ENCODE data around the gene HTR3B. TPM values are rescaled to one million over a fixed set of nuclear protein-coding genes. Genes with fewer than 3 reads are reported as not detected.

HTR3B gene
- total RNA-seq, 2 donors from 2014 or later, result not detected

GRCh38 chr11:113971506-113972195 lies 67.1 kb downstream of the HTR3B start:
- Histone ChIP-seq H3K4me1 (peaks cover 0 to 10% of the 10 kb centered on the region in 2 donors), H3K9me3 (no peaks in the 10 kb centered on the region), H3K4me3 (no peak overlapping the region), H3K27me3 (no peaks in the 10 kb centered on the region), H3K27ac (no peak overlapping the region), H3K36me3 (no peaks in the 10 kb centered on the region)
- TF ChIP-seq, protein P1, sequence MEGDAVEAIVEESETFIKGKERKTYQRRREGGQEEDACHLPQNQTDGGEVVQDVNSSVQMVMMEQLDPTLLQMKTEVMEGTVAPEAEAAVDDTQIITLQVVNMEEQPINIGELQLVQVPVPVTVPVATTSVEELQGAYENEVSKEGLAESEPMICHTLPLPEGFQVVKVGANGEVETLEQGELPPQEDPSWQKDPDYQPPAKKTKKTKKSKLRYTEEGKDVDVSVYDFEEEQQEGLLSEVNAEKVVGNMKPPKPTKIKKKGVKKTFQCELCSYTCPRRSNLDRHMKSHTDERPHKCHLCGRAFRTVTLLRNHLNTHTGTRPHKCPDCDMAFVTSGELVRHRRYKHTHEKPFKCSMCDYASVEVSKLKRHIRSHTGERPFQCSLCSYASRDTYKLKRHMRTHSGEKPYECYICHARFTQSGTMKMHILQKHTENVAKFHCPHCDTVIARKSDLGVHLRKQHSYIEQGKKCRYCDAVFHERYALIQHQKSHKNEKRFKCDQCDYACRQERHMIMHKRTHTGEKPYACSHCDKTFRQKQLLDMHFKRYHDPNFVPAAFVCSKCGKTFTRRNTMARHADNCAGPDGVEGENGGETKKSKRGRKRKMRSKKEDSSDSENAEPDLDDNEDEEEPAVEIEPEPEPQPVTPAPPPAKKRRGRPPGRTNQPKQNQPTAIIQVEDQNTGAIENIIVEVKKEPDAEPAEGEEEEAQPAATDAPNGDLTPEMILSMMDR (IDR thresholded peaks at IDR 0.05), result no peak
- no peak for DNase-seq (ENCODE audit: low spot score)

GRCh38 chr11:113974741-113975470 lies 70.3 kb downstream of the HTR3B start, which contains the start of gene HTR3A:
Gene HTR3A (plus strand): TSS chr11:113975108. CDS start chr11:113975326, 218 bp downstream.
- no peaks in the 10 kb centered on the region for H3K27me3 ChIP-seq
- no peak within 1 kb of the TSS for H3K27ac ChIP-seq
- H3K9me3 ChIP-seq, result no peaks in the 10 kb centered on the region
- peak; percentile 74 for DNase-seq (ENCODE audit: low spot score)
- H3K36me3 ChIP-seq, result no peaks in the 10 kb centered on the region
- no peak within 1 kb of the TSS for H3K4me3 ChIP-seq
- TF ChIP-seq, protein P1 (IDR thresholded peaks at IDR 0.05), result no peak
- peaks cover 0 to 10% of the 10 kb centered on the region in 2 donors for H3K4me1 ChIP-seq

GRCh38 chr11:113977071-113977490 lies 72.5 kb downstream of the HTR3B start:
- TF ChIP-seq, protein P1 (IDR thresholded peaks at IDR 0.05), result no peak
- no peaks in the 10 kb centered on the region for H3K27me3 ChIP-seq

GRCh38 chr11:113977701-113978100 lies 73.1 kb downstream of the HTR3B start:
- no peak for DNase-seq (ENCODE audit: low spot score)
- no peaks in the 10 kb centered on the region for H3K27me3 ChIP-seq

More at GRCh38 chr11:113977071-113977490, 72.5 kb downstream of the HTR3B start:
- no peak for DNase-seq (ENCODE audit: low spot score)
- Histone ChIP-seq H3K36me3 (no peaks in the 10 kb centered on the region), H3K9me3 (no peaks in the 10 kb centered on the region), H3K27ac (no peak overlapping the region), H3K4me1 (peaks cover 0 to 10% of the 10 kb centered on the region in 2 donors), H3K4me3 (no peak overlapping the region)

GRCh38 chr11:113979431-113979830 lies 74.8 kb downstream of the HTR3B start:
- TF ChIP-seq, protein P1 (IDR thresholded peaks at IDR 0.05), result no peak
- Histone ChIP-seq H3K4me3 (no peak overlapping the region), H3K9me3 (no peaks in the 10 kb centered on the region), H3K27ac (no peak overlapping the region), H3K27me3 (no peaks in the 10 kb centered on the region), H3K36me3 (no peaks in the 10 kb centered on the region), H3K4me1 (peaks cover 0 to 10% of the 10 kb centered on the region in 2 donors)
- no peak for DNase-seq (ENCODE audit: low spot score)

More at GRCh38 chr11:113977701-113978100, 73.1 kb downstream of the HTR3B start:
- no peak overlapping the region for H3K4me3 ChIP-seq
- peaks cover 0 to 10% of the 10 kb centered on the region in 2 donors for H3K4me1 ChIP-seq
- H3K9me3 ChIP-seq, result no peaks in the 10 kb centered on the region
- no peaks in the 10 kb centered on the region for H3K36me3 ChIP-seq
- no peak overlapping the region for H3K27ac ChIP-seq
- TF ChIP-seq, protein P1 (IDR thresholded peaks at IDR 0.05), result no peak

Measured in right atrium auricular region (tissue), 2 donors.